GM12873 (cell line): ENCODE results near the gene PRKAR1B.

Experiments used
- TF ChIP-seq, protein P1 (sequence below): IDR thresholded peaks from 2 replicates; pipeline ENCODE4 v1.5.1; 2012; ENCODE audit warnings: low read depth, mild to moderate bottlenecking, moderate library complexity, low read length, control low read depth; ENCODE audit not compliant: insufficient read depth; ENCODE audit errors: missing control alignments

PRKAR1B gene

DNA sequence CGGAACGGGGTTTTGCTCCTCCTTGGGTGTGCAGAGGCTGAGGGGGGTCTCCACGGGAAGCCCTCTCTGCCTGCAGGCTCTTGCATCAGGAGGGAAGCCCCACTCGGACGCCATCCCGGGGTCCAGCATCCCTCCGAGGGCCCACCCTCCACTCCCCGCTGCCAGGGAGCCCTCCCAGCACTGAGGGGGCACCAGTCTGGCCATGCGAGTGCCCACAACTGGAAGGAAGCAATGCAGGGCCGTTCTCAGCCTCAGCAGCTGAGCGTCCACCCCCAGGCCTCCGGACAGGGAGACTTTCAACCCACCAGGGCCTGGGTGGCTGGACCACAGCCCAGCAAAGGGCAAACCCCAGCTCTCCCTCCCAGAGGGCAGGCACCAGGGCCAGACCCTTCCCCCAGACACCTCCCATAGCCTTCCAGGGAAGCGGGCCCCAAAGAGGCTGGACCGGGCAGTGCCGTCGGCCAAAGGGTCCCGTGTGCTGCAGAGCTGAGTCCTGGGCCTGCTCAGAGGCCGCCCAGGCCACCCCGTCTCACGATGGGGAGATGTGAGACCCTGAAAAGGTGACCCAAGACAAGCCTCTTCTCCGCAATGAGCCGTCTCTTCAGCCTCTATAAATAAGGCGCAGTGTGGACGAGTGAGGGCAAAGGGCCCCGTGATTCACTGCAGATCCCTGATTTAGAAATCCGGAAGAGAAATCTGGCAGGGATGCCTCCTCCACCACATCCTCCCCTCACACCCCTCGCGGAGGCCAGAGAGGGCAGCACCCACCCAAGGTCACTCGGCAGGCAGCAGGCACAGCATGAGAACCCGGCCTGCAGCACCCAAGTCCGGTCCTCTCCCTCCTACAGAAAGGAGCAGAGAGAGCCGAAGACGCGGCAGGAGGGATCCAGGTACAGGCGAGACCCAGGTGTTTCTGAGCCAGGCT is 82.4 kb downstream of the PRKAR1B start:
- TF ChIP-seq, protein P1, sequence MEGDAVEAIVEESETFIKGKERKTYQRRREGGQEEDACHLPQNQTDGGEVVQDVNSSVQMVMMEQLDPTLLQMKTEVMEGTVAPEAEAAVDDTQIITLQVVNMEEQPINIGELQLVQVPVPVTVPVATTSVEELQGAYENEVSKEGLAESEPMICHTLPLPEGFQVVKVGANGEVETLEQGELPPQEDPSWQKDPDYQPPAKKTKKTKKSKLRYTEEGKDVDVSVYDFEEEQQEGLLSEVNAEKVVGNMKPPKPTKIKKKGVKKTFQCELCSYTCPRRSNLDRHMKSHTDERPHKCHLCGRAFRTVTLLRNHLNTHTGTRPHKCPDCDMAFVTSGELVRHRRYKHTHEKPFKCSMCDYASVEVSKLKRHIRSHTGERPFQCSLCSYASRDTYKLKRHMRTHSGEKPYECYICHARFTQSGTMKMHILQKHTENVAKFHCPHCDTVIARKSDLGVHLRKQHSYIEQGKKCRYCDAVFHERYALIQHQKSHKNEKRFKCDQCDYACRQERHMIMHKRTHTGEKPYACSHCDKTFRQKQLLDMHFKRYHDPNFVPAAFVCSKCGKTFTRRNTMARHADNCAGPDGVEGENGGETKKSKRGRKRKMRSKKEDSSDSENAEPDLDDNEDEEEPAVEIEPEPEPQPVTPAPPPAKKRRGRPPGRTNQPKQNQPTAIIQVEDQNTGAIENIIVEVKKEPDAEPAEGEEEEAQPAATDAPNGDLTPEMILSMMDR: no peak

DNA sequence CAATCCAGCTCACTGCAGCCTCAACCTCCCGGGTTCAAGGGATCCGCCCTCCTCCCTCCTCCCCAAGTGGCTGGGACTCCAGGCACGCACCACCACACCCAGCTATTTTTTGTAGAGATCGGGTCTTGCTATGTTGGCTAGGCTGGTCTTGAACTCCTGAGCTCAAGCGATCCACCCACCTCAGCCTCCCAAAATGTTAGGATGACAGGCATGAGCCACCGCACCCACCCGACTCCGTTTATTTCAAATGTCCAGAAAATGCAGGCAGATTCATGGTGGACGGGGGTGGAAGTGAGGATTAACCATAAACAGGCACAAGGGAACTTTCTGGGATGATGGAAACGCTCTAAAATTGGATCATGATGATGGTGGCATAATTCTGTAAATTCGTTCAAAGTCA is 85.1 kb downstream of the PRKAR1B start:
- TF ChIP-seq, protein P1: no peak

DNA sequence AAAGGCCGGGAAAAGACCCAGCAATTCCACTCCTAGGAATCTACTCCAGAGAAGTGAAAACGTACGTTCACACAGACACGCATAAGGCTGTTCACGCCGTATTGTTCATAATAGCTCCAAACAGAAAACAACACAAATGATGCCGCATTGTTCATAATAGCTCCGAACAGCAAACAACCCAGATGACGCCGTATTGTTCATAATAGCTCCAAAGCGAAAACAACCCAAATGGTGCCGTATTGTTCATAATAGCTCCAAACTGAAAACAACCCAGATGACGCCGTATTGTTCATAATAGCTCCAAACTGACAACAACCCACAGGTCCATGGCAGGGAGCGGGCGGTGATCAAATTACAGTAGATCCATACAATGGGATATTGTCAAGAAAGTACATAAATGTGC is 85.8 kb downstream of the PRKAR1B start:
- TF ChIP-seq, protein P1: no peak

DNA sequence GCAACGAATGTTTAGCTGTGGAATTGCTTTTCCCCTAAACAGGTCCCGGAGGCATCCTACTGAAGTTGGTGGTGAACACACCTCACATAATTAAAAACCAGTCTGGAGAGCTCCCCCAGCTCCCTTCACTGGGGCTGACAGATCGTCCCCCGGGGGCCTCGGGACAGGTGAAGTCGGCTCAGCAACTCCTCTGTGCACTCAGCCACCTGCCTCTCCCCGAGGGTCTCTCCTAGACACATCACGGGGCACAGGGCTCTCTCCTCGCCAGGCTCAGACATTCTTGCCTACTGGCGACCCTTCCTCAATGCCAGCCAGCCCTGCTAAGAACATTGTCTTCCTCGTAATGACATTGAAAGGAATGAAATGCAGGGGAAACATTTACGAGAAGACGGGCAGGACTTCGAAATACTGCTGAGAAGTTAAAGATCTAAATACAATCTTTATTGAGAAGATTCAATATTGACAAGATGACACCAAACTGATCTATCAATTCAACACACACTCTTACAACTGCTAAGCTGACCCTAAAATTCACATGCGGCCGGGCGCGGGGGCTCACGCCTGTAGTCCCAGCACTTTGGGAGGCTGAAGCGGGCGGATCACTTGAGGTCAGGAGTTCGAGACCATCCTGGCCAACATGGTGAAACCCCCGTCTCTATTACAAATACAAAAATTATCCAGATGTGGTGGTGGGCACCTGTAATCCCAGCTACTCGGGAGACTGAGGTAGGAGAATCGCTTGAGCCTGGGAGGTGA is 88.6 kb downstream of the PRKAR1B start:
- TF ChIP-seq, protein P1: no peak

- TF ChIP-seq, protein P1: no peak
These were observed 89.3 kb downstream of the PRKAR1B start for GRCh38 chr7:637826-638225.

DNA sequence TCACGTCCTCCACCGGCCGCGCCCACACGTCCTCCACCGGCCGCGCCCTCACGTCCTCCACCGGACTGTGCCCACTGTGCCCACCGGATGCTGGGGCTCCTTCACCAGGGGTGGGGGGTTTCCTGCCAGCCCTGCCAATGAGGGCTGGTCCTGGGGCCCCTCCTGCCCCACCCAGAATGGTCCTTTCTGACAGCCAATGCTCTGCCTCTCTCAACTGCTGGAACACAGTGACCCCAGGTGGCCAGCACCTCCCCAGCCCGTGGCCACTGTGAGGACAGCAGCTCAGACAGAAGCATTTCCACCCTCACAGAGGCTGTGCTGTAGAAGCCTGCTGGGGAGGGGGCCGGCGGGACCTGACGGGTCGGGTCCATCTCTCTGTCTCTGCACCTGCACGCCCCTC is 90.7 kb downstream of the PRKAR1B start:
- TF ChIP-seq, protein P1: peak; percentile 17

- TF ChIP-seq, protein P1: no peak
These were observed 91.9 kb downstream of the PRKAR1B start for GRCh38 chr7:635227-635626.
